Activated gamma-delta T cell treated with anti-CD3 and anti-CD28 coated beads, Interleukin-2, amount 50 U/mL, for 16 hours (primary cell): ENCODE measurements around the gene BMP3.

ENCODE experiments used
- DNase-seq: peaks from one replicate; pipeline ENCODE4 v3.0.0-alpha.2; 2020; ENCODE audit warnings: low read depth

Gene BMP3

DNA sequence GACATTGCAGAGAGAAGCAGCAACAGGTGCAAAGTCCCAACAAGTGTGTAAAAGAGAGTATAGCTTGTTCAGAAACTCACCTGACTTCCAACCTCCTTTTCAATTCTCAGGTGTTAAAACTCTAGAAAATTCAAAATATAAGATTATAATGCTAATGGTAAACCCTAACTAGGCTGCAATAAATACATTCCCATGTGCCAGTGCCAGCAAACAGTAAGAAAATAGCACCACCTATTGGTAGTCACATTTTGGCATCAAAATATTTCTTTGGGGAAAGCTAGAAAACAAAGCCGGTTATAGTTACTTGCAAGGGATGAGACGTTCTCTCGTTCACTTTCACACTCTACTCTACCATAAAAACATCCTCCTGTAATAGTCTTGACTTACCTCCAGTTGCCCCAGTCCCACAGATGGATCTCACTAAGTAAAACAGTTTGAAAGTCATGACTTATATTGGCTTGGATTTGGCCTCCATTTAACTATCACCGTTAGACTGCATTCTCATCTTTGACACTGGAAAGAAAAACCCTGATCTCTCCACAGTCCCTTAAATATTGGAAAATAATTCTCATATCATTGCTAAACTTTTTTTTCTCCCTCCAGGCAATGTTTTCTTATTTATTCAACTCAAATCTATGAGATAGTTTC is 9.6 kb downstream of the BMP3 start:
- no peak for DNase-seq

DNA sequence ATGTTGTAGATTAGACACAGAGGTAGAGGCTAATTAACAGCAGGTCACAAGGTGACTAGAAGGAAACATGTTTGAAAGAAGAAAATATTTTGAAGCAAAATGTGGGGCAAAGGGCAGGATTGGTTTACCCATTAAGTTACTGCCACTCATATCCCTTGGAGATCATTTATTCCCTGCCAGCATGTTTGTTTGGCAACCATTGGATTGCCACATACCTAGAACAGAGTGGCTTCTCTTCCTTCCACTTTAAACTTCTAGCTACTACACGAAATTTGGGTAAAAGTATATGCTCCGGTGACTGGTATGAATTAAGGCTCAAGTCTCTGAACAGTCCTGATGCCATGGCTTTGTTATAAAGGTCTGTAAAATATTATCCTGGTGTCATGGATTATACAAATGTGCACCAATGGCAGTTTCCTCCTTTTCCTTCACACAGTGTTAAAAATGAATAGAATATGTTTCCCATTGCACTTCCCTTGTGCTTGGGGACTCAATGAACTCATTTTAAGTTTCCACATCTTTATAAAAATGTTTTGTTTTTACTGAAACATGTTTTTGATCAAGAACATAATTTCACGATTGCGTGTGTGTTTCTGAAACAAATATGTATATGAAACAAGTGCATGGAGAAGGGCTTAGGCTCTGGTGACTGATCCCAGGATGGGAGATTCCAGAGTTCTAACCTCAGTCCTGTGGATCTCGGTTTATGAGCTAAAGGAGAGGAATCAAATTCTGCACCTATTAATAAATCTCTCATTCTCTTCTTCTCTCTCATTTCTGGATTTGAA is 12.3 kb downstream of the BMP3 start:
- no peak for DNase-seq

DNA sequence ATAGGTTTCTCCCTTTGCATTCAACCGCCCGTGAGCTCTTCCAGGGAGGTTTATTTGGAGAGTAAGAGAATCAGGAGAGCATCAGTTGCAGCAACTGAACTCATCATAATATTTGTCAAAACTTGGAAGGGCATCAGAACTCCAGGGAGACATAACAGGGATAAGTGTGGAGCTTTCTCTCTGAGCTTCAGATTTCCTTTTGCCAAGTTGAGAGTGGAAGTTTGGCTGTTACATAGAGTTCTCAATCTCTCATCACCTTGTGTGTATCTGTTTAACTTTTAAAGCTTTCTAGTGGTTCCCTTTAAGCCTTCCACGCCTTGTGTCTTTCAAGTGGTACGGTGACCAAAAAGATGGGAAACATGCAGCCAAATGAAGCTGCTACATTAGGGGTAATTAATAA is 18.8 kb downstream of the BMP3 start:
- no peak for DNase-seq

DNA sequence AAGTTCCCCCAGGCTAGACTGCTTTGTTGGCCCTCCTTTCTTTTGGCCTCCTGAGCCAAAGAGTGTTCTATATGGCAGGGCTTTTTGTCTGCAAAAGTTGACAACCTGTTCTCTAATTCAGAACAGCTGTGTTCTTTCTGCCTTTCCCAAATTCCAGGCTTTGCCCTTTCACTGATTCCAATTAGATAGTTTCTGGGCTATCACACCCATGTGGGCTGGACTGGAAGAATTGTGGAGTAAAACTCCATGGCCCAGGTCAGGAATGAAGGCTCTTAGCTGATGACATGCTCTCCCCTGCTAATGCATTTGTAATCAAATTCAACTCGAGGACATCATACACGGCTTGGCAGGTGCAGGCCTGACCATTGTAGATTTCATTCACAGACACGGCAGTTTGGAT is 19.4 kb downstream of the BMP3 start:
- no peak for DNase-seq

DNA sequence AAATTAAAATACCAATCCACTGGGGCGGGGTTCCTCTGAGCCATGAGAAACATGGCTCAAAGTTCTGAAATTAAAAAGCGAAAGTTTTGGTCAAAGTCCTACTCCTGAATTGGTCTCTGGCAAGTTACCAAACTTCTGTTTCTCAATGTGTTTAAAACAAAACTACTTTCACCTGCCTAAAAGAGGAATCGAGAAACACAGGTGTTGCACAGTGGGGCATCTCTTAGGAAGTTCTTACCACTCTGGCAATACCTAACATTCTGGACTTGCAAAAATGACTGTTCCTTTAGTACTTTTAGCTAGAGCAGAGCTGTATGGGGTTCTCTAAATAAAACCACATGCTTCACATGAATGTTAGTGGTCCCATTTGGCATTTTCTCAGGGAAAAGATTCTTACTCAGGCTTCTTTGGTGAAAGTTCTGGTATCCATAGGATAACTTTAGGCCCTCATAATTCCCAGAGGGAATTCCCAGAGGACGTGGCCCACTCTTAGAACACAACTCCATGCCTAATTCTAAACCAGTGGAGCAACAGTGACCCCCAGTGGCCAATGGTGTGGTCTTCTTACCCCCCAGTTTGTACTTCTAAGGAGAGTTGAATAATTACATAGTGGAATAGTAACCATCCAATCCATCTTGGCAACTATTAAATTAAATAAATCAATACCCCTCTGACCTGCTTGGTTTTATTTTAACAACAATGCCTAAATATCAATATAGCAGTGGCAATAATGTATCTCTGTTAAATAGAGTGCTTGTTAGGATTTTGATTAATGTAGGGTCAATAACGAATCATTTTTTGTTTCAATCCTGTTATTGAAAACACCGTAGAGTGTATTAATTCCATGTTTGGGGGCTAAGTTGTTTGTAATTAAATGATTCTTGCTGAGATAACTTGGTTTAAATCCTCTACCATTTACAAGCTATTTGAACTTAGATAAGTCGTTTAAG is 21.9 kb downstream of the BMP3 start:
- no peak for DNase-seq

DNA sequence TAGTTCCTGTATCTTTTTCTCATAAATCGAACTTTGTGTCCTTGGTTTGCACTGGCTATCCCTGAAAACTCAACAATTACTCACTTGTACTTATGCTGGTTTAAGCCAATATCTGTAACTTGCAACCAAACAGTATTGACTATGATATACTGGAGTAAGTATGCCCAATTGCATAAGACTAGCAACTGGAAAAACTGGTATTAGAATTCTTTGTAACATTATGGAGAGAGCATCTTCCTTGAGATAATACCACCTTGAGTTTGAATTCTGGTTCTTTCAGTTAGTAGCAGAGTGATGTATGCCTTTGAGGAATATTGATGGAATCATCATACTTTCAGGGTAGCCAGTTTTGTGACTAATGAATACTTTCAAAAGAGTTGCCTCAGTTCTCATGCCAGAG is 28.1 kb downstream of the BMP3 start:
- DNase-seq, result no peak

DNA sequence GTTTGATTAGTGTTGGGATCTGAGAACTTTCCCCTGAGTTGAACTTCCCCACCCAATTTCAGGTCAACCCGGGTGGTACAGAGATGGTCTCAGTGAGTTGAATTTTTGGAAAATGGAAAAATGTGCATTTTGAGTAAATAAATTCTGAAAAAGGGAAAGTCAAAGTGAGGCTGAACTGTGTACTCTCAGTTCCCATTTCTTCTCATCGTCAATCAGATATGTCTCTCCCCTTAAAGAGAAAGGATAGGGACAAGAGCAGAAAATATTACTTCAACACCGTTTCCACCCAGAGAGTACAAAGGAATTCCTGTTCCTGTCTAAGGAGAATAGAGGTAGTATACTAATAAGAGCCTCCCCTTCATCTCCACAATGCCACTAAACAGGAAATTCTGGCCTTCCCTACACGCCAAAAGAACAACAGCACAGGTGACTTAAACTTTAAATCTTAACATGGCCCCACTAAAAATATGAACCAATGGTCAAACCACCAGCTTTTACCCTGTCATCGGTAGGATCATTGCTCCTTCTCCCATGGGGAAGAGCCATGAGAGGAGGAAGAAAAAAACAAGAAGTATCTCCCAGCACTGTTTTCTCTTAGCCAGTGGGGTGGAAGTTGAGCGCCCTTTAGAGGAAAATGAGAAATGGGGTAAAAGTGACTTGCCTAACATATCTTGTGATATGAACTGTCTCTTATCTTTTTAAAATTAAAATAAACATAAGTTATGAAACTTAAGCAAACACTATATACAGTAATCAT is 30.3 kb downstream of the BMP3 start:
- DNase-seq, result no peak

DNA sequence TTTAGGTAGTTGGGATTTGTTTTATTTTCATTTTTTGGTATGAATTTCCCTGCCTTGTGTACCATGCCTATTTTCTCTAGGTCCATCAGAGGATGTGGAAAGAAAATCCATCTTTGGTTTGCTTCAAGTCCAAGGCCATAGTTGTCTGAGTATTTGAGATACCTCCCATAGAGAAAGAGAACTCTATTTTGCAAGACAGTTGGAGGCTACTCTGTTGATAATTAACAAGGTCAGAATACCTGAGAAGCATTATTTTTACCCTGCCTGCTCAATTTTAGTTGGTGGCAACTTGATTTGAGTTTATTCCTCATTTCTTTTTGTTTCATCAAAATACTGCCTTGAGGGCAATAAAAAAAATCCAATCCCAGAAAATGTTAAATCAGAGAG is 30.8 kb downstream of the BMP3 start:
- DNase-seq, result no peak

DNA sequence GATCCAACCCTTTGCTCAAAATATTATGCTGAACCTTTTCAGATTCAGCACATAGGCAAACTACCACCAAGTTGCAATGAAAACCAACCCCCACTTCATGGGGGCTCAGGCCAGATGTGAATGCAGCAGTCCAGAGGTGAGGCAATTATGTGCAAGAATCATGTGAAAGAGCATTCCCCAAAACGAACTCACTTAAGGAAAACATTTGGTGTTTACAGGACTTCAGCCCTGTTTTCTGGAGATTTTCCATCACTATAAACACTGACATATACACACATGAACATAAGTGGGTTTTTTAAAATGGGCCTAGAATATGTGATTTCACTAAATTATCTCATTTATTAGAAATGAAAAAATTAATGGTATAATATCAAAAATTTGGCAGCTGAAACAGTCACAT is 31.5 kb downstream of the BMP3 start:
- no peak for DNase-seq

DNA sequence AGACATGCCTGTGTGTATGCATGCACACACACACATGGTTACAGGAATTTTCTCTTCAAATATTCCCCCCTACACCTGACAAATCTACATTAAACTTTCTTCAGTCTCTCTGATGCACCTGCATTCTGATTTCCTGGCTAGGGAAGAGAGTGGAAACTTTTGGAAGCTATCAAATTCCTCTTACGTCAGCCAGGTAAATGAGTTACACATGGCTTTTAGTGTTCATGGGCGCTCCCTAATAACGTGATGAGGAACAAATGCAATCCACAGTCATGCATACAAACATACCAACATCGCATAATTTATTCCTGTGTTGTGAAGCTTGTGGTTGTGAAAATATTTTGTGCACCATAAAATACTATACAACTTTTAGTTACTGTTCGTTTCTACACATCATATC is 34.9 kb downstream of the BMP3 start:
- no peak for DNase-seq

DNA sequence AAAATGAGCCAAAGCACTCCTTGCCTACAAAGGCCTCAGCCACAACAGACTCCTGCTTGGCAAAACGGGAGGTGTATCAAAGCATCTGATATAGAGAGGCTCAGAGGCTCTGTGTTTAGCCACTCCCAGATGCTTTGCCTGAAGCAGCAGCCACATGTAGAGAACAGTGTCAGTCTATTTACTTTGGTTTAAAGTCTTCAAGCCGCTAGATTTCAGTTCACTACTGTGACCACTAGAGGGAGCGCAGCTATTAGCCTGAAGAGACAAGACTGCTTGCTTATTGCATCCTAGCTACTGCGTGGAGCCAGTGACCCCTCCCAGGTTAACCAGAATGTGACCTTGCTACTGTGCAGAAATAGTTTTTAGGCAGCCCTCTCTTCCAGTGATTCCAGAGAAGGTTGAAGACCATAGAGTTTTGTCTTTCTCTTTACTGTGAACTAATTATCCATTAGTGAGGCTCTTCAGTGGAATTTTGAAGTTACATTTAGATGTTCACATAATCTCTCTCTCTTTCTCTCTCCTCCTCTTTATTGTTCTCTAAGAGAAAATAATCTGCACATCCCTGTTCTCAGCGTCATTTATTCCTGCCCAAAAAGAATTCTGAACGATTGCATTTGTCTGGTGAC is 39.3 kb downstream of the BMP3 start:
- peak; percentile 31 for DNase-seq

DNA sequence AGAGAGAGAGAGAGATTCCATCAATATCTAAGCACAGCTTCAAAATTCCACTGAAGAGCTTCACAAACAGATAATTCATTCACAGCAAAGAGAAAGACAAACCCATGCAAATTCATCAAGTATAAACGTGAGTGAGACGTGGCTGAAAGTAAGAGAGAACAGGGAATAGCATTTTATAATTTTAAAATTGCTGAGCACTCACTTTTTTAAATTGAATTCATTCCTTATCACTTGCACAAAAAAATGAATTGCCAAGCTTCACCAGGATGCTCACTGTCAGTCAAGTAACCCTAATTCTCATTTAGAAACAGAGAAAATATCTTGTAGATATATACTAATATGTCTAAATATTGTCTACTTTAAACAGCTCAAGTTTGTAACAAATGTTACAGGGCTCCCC is 40.5 kb downstream of the BMP3 start:
- no peak for DNase-seq

DNA sequence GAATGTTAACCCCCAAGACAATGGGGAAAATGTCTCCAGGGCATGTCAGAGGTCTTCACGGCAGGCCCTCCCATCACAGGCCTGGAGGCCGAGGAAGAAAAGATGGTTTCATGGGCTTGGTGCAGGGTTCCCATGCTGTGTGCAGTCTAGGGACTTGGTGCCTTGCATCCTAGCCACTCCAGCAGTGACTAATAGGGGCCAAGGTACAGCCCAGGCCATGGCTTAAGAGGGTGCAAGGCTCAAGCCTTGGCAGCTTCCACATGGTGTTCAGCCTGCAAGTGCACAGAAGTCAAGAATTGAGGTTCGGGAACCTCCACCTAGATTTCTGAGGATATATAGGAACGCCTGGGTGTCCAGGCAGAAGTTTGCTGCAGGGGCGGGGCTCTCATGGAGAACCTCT is 50.6 kb downstream of the BMP3 start:
- no peak for DNase-seq

DNA sequence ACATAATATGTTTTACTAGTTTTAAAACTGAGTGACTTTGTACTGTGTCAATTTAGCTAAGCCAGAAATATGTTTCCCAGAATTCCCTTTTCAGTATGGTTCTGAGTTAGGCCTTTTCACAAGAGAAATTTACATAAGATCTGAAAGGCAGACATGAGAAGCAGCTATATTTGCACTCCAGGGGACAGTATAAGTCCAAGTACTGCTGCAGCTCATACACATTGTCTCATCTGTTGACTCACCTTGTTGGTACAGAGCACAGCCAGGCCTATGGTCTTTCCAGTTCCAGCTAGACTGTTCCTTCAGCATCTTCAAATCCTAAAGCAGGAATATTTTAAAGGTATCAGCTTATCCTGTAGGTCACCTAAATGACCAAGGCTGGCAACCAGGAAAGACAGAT is 53.5 kb downstream of the BMP3 start:
- no peak for DNase-seq

DNA sequence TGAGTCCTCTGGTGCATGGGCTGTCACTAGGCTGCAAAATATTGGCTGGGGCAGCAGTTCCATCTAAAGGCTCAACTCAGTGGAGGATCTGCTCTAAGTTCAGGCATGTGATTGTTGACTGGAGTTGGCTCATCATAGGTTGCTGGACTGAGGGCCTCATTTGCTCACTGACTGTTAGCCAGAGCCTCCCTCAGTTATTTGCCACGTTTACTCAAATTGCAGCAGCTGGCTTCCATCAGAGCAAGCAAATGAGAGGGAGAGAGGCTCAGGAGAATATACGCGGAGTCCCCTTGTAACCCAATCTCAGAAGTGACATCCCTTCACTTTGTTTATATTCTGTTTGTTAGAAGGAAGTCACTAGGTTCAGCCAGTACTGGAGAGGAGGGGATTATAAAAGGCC is 54.1 kb downstream of the BMP3 start:
- DNase-seq, result no peak

DNA sequence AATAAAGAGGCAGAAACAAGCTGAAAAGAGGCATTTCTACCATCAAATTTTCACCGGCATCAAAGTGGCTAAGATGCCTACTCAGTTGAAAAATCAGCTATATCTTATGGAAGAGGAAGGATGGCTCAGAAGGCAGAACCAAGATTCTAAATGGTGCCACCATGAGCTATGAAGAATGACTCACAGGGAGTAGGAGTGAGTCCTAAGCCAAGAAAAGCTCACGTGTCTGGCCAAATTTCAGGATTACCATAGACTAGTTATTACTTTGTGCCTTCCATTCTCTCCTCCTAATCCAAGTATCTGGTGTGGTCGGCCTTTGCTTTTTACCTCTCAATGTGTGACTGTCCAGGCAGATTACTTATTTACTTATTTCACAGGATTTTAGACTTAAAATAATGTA is 54.8 kb downstream of the BMP3 start:
- no peak for DNase-seq

DNA sequence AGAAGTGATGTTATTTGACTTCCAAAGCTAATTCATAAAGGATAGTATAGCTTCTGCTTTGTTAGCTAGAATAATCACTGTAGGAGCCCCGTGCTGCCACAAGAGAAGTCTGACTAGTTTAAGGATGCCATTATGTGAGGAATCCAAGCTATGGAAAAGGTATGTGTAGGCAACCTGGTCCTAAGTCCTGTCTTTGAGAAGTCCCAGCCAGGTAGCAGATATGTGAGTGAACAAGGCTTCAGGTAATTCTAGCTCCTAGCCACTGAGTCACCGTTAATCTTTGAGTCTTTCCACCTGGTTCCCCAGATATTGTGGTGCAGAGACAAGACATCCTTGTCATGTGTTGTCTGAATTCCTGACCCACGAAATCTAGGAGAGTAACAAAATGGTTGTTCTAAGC is 55.5 kb downstream of the BMP3 start:
- DNase-seq, result no peak

DNA sequence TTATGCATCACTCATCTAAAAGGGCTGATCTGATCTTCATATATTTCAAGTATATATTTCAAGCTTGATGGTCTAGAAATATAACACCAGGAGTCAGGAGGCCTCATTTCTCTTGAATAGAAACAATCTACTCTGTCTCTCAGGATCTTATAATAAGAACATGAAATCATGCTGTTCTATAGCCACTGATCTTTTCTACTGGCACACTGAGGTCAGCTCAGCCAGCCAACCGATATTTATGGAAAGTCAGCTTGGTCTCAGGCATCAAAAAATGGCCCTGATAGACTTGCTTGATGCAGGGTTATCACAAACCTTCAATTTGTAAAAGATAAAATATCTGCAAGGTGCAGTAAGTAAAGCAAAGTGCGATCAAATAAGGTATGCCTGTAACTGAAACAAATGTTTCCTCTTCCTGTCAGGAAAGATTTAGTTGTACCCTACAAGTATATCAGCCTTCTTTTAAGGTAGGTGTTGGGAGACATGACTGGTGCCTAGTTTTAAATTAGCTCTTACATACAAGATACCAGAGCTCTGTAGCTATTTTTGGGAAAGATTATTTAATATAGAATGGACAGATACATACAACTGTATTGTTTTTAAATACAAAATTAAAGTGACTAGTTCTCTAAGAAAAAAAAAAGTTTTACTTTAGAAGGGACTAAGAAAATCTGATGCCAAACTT is 63.4 kb downstream of the BMP3 start:
- no peak for DNase-seq

DNA sequence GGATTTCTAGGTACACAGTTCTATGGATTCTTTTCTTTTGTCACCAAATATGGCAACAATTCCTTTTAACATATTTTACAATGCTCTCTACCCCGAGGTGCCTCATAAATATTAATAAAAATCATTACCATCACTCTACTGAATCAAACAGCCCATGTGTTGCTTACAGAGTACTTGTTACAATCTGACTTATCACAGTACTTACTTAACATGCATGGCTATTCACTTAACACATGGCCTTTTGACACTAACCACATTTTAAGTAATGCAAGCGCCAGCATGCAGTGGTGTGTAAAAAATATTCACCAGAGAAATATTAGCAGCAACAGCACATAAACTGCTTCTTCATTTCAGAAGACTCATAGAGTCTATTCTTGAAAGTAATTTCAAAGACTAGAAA is 64.9 kb downstream of the BMP3 start:
- no peak for DNase-seq

DNA sequence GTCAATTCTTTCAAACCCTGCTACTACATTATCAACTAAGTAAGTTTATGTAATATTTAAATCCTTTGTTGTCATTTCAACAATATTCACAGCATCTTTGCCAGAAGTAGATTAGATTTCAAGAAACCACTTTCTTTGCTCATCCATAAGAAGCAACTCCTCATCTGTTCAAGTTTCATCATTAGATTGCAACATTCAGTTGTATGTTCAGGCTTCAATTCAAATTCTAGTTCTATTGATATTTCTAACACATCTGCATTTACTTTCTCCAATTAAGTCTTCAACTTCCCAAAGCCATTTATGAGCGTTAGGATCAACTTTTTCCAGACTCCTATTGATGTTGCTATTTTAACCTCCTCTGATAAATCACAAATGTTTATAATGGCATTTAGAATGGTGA is 66.1 kb downstream of the BMP3 start:
- no peak for DNase-seq

DNA sequence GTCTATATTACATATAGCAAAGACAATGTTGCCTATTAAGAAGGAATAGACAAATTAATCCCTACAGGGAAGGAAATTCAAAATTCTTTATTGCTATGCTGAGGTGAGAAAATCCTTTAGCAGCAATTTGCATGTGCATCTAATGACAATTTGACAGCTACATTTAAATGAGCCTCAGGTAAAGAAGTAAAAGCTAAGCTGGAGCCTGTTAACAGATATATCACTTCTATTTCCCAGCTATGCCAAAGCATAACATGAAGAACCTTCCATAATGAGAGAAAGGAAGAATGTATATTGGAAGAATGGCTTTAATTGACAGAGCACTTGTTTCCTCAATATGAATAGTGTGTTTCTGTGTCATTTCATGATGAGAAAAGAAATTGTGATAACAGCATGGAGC is 71.6 kb downstream of the BMP3 start:
- DNase-seq, result no peak
